OCI-LY7 (cell line): ENCODE results near the gene SMPD4. TPM values are rescaled to one million over a fixed set of nuclear protein-coding genes. Genes with fewer than 3 reads are reported as not detected.
"Not testable (repeated sequence)": the region's sequence is repeated elsewhere in the genome, so short reads cannot be mapped to it uniquely, and the experiment has no call there.

ENCODE experiments used
- BruUV-seq: library from RNA; stranded (reverse); fragments of 400-500 nt; replicated peaks from 2 replicates; lab custom pipeline; 2021; lab: Mats Ljungman, UMichigan
- CTCF ChIA-PET: fragments of 300-600 bp; sonication (Branson Sonifier 250); formaldehyde crosslinking; loops from one replicate; lab custom pipeline; 2022; ENCODE audit warnings: antibody characterized with exemption; ENCODE audit not compliant: unreplicated experiment; lab: Charles Lee
- POLR2A ChIA-PET: fragments of 300-600 bp; sonication (Branson Sonifier 250); formaldehyde crosslinking; loops from one replicate; lab custom pipeline; 2022; ENCODE audit warnings: antibody characterized with exemption; lab: Charles Lee
- DNase-seq: peaks from one replicate; pipeline ENCODE4 v3.0.0-alpha.2; 2015; ENCODE audit warnings: low spot score
- H2AFZ ChIP-seq: fragments of 200-600 bp; sonication (generic), shearing (Covaris generic); 2 replicates; pipeline ENCODE4 v1.6.1; 2014; ENCODE audit warnings: mild to moderate bottlenecking, antibody characterized with exemption, low read length, moderate library complexity
- H3K27ac ChIP-seq: fragments of 200-600 bp; sonication (generic); 2 replicates; pipeline ENCODE4 v1.5.1; 2014; ENCODE audit warnings: mixed run types, low read depth, mild to moderate bottlenecking, moderate library complexity, low read length, inconsistent platforms; ENCODE audit not compliant: poor library complexity, severe bottlenecking
- H3K36me3 ChIP-seq: fragments of 200-600 bp; sonication (generic); 2 replicates; pipeline ENCODE4 v1.6.1; 2014; ENCODE audit warnings: mild to moderate bottlenecking, antibody characterized with exemption, low read length, moderate library complexity, mixed read lengths; ENCODE audit not compliant: insufficient read depth
- H3K4me1 ChIP-seq: fragments of 200-600 bp; sonication (generic); 2 replicates; pipeline ENCODE4 v1.5.1; 2014; ENCODE audit warnings: mild to moderate bottlenecking, low read length; ENCODE audit not compliant: insufficient read depth, poor library complexity, severe bottlenecking
- H3K4me2 ChIP-seq: fragments of 200-600 bp; sonication (generic); 2 replicates; pipeline ENCODE4 v1.6.1; 2014; ENCODE audit warnings: mild to moderate bottlenecking, low read length
- H3K4me3 ChIP-seq: fragments of 200-600 bp; sonication (generic); 2 replicates; pipeline ENCODE4 v1.5.1; 2014; ENCODE audit warnings: mild to moderate bottlenecking, low read depth, low read length; ENCODE audit not compliant: poor library complexity, severe bottlenecking
- H3K79me2 ChIP-seq: fragments of 200-600 bp; sonication (generic); 2 replicates; pipeline ENCODE4 v1.6.1; 2016; ENCODE audit warnings: low read depth, mild to moderate bottlenecking, low read length, moderate library complexity, mixed read lengths; ENCODE audit not compliant: insufficient read depth
- H3K9me2 ChIP-seq: fragments of 200-600 bp; sonication (generic); 2 replicates; pipeline ENCODE4 v1.6.1; 2016; ENCODE audit warnings: mild to moderate bottlenecking, low read length, mixed read lengths; ENCODE audit not compliant: insufficient read depth
- H3K9me3 ChIP-seq: fragments of 200-600 bp; sonication (generic); 2 replicates; pipeline ENCODE4 v1.6.1; 2014; ENCODE audit warnings: mild to moderate bottlenecking, mixed run types, low read length, mixed read lengths
- H4K20me1 ChIP-seq: fragments of 200-600 bp; sonication (generic); 2 replicates; pipeline ENCODE4 v1.6.1; 2014; ENCODE audit warnings: mild to moderate bottlenecking, antibody characterized with exemption, low read length, moderate library complexity, mixed read lengths; ENCODE audit not compliant: insufficient read depth
- EZH2phosphoT487 ChIP-seq: fragments of 200-600 bp; sonication (generic); IDR thresholded peaks from 2 replicates; pipeline ENCODE4 v1.6.1; 2018; ENCODE audit warnings: low read depth, borderline replicate concordance, mild to moderate bottlenecking, mixed run types, antibody characterized with exemption, low read length, moderate library complexity, mixed read lengths
- intact Hi-C: fragments of 100-400 bp; cut with micrococcal nuclease; formaldehyde crosslinking; loops from one replicate; pipeline ENCODE4 v1.10.0; 2022; ENCODE audit not compliant: unreplicated experiment
- total RNA-seq, 2 experiments: library from RNA; depleted of rRNA in 1 of 2; stranded (reverse); fragments of >200 nt in 1 of 2; shearing (Covaris generic) in 1 of 2; gene quantifications; 2 replicates each; pipeline ENCODE4 v1.2.3, GENCODE V29; 2014 to 2022
- TF ChIP-seq, protein P1 (sequence below): fragments of 200-600 bp; sonication (generic); conservative IDR thresholded peaks from 2 replicates; pipeline ENCODE4 v1.5.1; 2014; ENCODE audit warnings: mild to moderate bottlenecking, antibody characterized with exemption, low read length, moderate library complexity, mixed read lengths

SMPD4 gene
- total RNA-seq, 2 experiments from 2014 or later, result 61.9 to 93.8 TPM

DNA sequence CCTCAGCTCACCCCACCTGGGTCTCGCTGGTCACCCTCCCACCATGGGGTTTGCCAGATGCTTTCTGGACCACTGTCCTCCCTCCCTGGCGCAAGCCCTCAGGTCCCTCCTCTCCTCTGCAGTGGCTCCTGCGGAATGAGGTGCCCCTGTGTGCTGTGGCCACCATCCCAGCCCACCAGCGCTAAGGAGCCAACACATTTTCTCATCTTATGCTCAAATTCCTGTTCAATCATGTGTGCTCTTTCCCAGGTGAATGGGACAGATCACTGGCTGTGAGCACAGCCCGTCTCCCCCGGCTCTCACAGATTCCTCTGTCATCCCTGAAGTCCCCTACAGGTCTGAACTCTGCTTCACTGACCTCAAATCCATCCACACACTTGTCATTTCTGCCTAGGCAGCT, 21.3 kb downstream of the SMPD4 start:
- BruUV-seq, result no TSS peak
- Histone ChIP-seq H3K27ac (no peak overlapping the region), H3K9me3 (no peaks in the 10 kb centered on the region), H3K4me3 (no peak overlapping the region), H3K4me2 (no peak overlapping the region), H3K9me2 (no peaks in the 10 kb centered on the region), H3K36me3 (peaks cover 40% of the 10 kb centered on the region), H2AFZ (no peak overlapping the region), H4K20me1 (no peaks in the 10 kb centered on the region), H3K79me2 (no peaks in the 10 kb centered on the region), H3K4me1 (peaks cover 15% of the 10 kb centered on the region)
- intact Hi-C loops, result no loop called here
- ChIA-PET CTCF (no interaction called here), POLR2A (no interaction called here)
- DNase-seq, result no peak
- no peak for TF ChIP-seq EZH2phosphoT487
- TF ChIP-seq, protein P1, sequence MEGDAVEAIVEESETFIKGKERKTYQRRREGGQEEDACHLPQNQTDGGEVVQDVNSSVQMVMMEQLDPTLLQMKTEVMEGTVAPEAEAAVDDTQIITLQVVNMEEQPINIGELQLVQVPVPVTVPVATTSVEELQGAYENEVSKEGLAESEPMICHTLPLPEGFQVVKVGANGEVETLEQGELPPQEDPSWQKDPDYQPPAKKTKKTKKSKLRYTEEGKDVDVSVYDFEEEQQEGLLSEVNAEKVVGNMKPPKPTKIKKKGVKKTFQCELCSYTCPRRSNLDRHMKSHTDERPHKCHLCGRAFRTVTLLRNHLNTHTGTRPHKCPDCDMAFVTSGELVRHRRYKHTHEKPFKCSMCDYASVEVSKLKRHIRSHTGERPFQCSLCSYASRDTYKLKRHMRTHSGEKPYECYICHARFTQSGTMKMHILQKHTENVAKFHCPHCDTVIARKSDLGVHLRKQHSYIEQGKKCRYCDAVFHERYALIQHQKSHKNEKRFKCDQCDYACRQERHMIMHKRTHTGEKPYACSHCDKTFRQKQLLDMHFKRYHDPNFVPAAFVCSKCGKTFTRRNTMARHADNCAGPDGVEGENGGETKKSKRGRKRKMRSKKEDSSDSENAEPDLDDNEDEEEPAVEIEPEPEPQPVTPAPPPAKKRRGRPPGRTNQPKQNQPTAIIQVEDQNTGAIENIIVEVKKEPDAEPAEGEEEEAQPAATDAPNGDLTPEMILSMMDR, result no peak

DNA sequence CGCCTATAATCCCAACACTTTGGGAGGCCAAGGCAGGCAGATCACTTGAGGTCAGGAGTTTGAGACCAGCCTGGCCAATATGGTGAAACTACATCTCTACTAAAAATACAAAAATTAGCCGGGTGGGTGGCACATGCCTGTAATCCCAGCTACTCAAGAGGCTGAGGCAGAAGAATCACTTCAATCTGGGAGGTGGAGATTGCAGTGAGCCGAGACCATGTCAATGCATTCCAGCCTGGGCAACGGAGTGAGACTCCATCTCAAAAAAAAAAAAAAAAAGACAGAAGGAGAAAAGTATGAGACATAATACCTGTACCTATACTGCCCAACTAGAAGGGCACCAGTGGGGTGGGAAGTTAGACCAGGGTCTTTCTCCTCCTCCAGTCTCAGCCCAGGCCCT, 22.0 kb downstream of the SMPD4 start:
- H3K9me2 ChIP-seq, intact Hi-C loops, H3K27ac ChIP-seq, H4K20me1 ChIP-seq, BruUV-seq, H3K4me3 ChIP-seq, H3K9me3 ChIP-seq, H3K4me2 ChIP-seq, DNase-seq, CTCF ChIA-PET, H2AFZ ChIP-seq, H3K79me2 ChIP-seq: not testable (repeated sequence)
- POLR2A ChIA-PET, result interaction anchor here (0.6 kb wide), 1 partner anchor 10 kb away, joined by 3 read pairs; no protein-coding TSS in a partner anchor
- peaks cover 15% of the 10 kb centered on the region for H3K4me1 ChIP-seq
- H3K36me3 ChIP-seq, result peaks cover 41% of the 10 kb centered on the region

DNA sequence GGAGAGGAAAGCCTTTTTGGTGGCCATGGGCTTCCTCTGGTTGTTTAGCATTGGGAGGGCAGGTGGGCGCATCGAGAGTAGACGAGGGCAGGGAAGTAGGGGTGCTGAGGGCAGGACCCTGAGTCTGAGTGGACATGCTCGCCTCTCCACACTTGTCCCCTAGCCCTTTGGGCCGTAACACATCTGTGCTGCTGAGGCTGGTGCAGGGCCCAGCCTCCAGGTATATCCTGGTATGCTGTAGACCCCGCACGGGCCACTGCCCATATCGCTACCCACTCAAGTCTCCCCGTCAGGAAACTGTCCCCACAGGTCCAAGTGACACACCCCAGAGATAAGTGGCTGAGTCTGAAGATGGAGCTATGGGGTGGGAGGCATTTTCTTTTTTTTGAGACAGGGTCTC, 22.8 kb downstream of the SMPD4 start:
- no peak overlapping the region for H3K4me3 ChIP-seq
- H4K20me1 ChIP-seq, result no peaks in the 10 kb centered on the region
- no peaks in the 10 kb centered on the region for H3K79me2 ChIP-seq
- ChIA-PET CTCF (no interaction called here), POLR2A (interaction anchor here (0.6 to 0.7 kb wide), 2 partner anchors 9 to 256 kb away, joined by 3 read pairs; no protein-coding TSS in a partner anchor)
- no peaks in the 10 kb centered on the region for H3K9me2 ChIP-seq
- no peak for DNase-seq
- TF ChIP-seq, protein P1, result no peak
- TF ChIP-seq EZH2phosphoT487, result no peak
- no peaks in the 10 kb centered on the region for H3K9me3 ChIP-seq
- peaks cover 34% of the 10 kb centered on the region for H3K36me3 ChIP-seq
- no TSS peak for BruUV-seq
- peaks cover 15% of the 10 kb centered on the region for H3K4me1 ChIP-seq
- H2AFZ ChIP-seq, result no peak overlapping the region
- peak overlapping the region; percentile 35 for H3K27ac ChIP-seq
- H3K4me2 ChIP-seq, result no peak overlapping the region
- intact Hi-C loops, result no loop called here

DNA sequence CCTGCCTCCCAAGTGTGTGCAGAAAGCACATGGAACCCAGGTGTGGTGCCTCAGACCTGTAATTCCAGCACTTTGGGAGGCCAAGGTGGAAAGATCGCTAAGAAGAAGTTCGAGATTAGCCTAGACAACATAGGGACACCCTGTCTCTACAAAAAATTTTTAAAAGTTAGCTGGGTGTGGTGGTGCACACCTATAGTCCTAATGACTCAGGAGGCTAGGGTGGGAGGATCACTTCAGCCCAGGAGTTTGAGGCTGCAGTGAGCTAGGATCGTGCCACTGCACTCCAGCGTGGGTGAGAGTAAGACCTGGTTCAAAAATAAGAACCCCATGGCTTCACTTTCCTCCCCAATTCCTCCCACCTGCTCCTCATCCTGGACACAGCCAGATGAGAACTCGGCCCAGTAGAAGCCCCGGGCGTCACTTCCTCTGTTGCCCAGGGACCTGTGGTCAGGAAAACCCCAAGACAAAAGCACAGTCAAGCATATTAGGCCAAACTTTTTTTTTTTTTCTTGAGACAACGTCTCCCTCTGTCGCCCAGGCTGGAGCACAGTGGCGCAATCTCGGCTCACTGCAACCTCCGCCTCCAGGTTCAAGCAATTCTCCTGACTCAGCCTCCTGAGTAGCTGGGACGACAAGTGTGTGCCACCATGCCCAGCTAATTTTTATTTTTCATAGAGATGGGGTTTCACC, 23.4 kb downstream of the SMPD4 start:
- H3K4me2 ChIP-seq, BruUV-seq, CTCF ChIA-PET, H4K20me1 ChIP-seq, H2AFZ ChIP-seq, H3K4me3 ChIP-seq, H3K9me3 ChIP-seq, H3K9me2 ChIP-seq, H3K79me2 ChIP-seq: not testable (repeated sequence)
- POLR2A ChIA-PET, result interaction anchor here (0.7 to 1.0 kb wide), 2 partner anchors 183 to 256 kb away, joined by 3 read pairs; no protein-coding TSS in a partner anchor
- Histone ChIP-seq H3K36me3 (peaks cover 34% of the 10 kb centered on the region), H3K4me1 (peaks cover 15% of the 10 kb centered on the region), H3K27ac (peak overlapping the region; percentile 35)
- peak; percentile 47 for DNase-seq
- intact Hi-C loops, result loop anchor here (2.0 kb wide), 1 partner anchor 175 kb away; no protein-coding TSS in a partner anchor

DNA sequence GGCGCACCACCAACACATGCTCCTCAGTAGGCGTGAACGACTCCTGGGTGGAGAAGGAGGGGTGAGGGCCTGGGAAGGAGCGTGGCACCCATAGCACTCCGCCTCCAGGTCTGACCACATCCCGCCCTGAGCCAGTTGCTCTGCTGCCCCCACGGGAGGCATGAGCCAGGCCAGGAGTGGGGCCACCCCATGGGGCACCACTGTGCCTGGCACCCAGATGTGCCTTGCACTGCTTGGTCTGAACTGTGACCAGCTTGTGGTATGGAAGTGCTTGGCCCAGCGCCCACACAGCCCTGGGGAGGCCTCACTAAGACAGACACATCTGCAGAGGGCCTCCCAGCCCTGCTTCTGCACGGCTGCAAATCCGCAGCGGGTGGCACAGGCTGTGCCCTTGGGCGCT, 24.0 kb downstream of the SMPD4 start:
- H3K79me2 ChIP-seq, H2AFZ ChIP-seq, H3K9me2 ChIP-seq, H3K4me3 ChIP-seq, H3K4me2 ChIP-seq, H4K20me1 ChIP-seq, H3K9me3 ChIP-seq, BruUV-seq, CTCF ChIA-PET: not testable (repeated sequence)
- Histone ChIP-seq H3K27ac (peak overlapping the region; percentile 35), H3K36me3 (peaks cover 34% of the 10 kb centered on the region), H3K4me1 (peaks cover 15% of the 10 kb centered on the region)
- intact Hi-C loops, result loop anchor here (2.0 kb wide), 1 partner anchor 175 kb away; no protein-coding TSS in a partner anchor
- peak; percentile 5 for DNase-seq
- POLR2A ChIA-PET, result interaction anchor here (0.6 to 1.0 kb wide), 2 partner anchors 82 to 184 kb away, joined by 3 read pairs; no protein-coding TSS in a partner anchor
